ENCODE results near the gene TBCD.

The TBCD gene

GRCh38 chr17:82803606-82804005 is 51.7 kb downstream of the TBCD start:
- H3K27ac ChIP-seq = no peak overlapping the region
- no peak for DNase-seq (ENCODE audit: low spot score)
- TF ChIP-seq, protein P1, sequence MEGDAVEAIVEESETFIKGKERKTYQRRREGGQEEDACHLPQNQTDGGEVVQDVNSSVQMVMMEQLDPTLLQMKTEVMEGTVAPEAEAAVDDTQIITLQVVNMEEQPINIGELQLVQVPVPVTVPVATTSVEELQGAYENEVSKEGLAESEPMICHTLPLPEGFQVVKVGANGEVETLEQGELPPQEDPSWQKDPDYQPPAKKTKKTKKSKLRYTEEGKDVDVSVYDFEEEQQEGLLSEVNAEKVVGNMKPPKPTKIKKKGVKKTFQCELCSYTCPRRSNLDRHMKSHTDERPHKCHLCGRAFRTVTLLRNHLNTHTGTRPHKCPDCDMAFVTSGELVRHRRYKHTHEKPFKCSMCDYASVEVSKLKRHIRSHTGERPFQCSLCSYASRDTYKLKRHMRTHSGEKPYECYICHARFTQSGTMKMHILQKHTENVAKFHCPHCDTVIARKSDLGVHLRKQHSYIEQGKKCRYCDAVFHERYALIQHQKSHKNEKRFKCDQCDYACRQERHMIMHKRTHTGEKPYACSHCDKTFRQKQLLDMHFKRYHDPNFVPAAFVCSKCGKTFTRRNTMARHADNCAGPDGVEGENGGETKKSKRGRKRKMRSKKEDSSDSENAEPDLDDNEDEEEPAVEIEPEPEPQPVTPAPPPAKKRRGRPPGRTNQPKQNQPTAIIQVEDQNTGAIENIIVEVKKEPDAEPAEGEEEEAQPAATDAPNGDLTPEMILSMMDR (IDR thresholded peaks at IDR 0.05) = no peak
- H3K4me3 ChIP-seq = no peak overlapping the region

GRCh38 chr17:82804442-82805191 is 52.8 kb downstream of the TBCD start:
- DNase-seq (ENCODE audit: low spot score) = peak; percentile 82
- peak overlapping the region in 1 of 2 donors; percentile 65 for H3K27ac ChIP-seq
- no peak overlapping the region for H3K4me3 ChIP-seq
- TF ChIP-seq, protein P1 (IDR thresholded peaks at IDR 0.05) = no peak

GRCh38 chr17:82805254-82805653 is 53.4 kb downstream of the TBCD start:
- Histone ChIP-seq H3K27ac (peak overlapping the region in 1 of 2 donors; percentile 65), H3K4me3 (no peak overlapping the region)
- TF ChIP-seq, protein P1 (IDR thresholded peaks at IDR 0.05) = no peak
- DNase-seq (ENCODE audit: low spot score) = no peak

GRCh38 chr17:82805823-82806222 is 54.0 kb downstream of the TBCD start:
- Histone ChIP-seq H3K27ac (no peak overlapping the region), H3K4me3 (no peak overlapping the region)
- no peak for DNase-seq (ENCODE audit: low spot score)
- TF ChIP-seq, protein P1 (IDR thresholded peaks at IDR 0.05) = no peak

DNA sequence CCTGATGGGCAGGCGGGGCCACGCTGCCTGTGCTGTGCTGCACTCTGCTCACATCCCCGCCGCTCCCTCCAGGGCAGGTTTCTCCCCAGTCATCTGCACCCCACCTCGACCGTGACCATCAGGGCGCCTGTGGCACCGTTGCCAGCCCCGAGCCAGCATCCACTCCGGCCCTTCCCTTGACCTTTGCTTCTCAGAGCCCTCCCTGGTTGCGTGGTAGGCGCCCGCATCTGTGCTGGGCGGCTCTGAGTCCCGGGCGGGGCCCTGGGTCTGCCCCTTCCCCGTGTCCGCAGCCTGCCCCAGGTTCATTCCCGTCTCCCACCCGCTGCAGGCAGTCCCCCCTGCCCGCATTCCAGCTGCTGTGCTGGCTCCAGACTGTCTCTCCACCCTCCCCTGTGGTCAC is 54.8 kb downstream of the TBCD start:
- TF ChIP-seq, protein P1 (IDR thresholded peaks at IDR 0.05) = no peak
- H3K27ac ChIP-seq = no peak overlapping the region
- DNase-seq (ENCODE audit: low spot score) = no peak
- no peak overlapping the region for H3K4me3 ChIP-seq

GRCh38 chr17:82807101-82807500 is 55.2 kb downstream of the TBCD start:
- DNase-seq (ENCODE audit: low spot score) = no peak
- no peak overlapping the region for H3K27ac ChIP-seq
- TF ChIP-seq, protein P1 (IDR thresholded peaks at IDR 0.05) = no peak
- no peak overlapping the region for H3K4me3 ChIP-seq

GRCh38 chr17:82807562-82807961 is 55.7 kb downstream of the TBCD start:
- TF ChIP-seq, protein P1 (IDR thresholded peaks at IDR 0.05) = no peak
- no peak for DNase-seq (ENCODE audit: low spot score)

More at GRCh38 chr17:82807562-82807961, 55.7 kb downstream of the TBCD start:
- H3K4me3 ChIP-seq = no peak overlapping the region
- H3K27ac ChIP-seq = no peak overlapping the region
